ENCODE results near the gene SBK2. TPM values are rescaled to one million over a fixed set of nuclear protein-coding genes. Genes with fewer than 3 reads are reported as not detected.

Gene SBK2
- total RNA-seq, 2 experiments from 2014 or later: not detected

DNA sequence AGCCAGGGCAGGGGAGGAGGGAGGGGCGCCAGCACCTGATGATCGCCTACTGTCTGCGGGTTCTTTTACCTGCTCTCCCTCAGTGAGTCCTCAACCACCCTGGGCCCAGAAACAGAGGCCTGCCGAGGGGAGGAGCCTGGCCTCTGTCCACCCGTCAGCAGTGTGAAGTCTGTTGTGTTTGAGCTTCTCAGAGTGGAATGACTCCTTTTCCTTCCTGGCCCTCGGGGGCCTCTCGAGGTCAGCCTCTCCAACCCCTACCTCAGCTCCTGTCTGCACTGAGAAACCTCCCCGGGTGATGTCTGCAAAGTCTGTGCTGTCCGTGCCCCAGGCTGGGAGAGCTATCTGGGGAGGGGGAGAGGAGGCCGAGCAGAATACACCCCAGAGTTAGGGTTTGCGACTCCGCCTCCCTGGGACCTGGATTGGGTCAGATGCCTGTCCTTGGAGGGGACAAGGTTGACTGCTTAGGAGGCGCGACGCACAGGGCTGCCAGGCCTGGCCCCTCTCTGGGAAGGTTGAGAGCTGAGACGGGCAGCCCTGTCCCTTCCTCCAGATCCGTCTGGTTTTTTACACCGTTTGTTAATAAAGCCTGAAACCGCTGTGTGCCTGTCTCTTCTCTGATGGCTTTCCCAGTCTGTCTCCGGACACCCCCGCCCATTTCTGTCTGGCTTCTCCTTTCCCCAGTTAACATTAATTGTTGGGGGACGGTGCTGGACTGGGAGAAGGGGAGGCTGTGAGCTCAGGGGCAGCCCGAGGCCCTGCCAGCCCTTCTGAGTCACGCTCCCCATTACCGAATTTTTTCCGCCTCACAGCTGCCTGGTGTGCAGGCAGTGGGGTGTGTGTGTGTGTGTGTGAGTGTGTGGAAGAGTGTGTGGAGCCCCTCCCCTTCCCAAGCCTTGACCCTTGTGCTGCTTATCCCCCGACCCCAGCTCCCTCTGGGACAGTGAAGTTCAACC lies 49.7 kb downstream of the SBK2 start:
- Histone ChIP-seq H3K9me3 (ENCODE audit: low read length) (no peaks in the 10 kb centered on the region), H3K4me1 (ENCODE audit: insufficient read depth, low read length, poor library complexity, severe bottlenecking) (peaks cover 33% of the 10 kb centered on the region), H4K20me1 (ENCODE audit: insufficient read depth, low read length) (no peaks in the 10 kb centered on the region), H3K79me2 (ENCODE audit: insufficient read depth, low read depth, low read length) (no peaks in the 10 kb centered on the region), H3K9me2 (ENCODE audit: insufficient read depth, low read length) (no peaks in the 10 kb centered on the region), H3K4me3 (ENCODE audit: low read depth, low read length, poor library complexity, severe bottlenecking) (no peak overlapping the region), H3K27ac (ENCODE audit: low read depth, low read length, poor library complexity, severe bottlenecking) (no peak overlapping the region), H3K4me2 (ENCODE audit: low read length) (peak overlapping the region; percentile 29), H3K36me3 (ENCODE audit: insufficient read depth, low read length) (no peaks in the 10 kb centered on the region; the same call in 1 of the 2 replicates), H2AFZ (ENCODE audit: low read length) (no peak overlapping the region)
- TF ChIP-seq, protein P1, sequence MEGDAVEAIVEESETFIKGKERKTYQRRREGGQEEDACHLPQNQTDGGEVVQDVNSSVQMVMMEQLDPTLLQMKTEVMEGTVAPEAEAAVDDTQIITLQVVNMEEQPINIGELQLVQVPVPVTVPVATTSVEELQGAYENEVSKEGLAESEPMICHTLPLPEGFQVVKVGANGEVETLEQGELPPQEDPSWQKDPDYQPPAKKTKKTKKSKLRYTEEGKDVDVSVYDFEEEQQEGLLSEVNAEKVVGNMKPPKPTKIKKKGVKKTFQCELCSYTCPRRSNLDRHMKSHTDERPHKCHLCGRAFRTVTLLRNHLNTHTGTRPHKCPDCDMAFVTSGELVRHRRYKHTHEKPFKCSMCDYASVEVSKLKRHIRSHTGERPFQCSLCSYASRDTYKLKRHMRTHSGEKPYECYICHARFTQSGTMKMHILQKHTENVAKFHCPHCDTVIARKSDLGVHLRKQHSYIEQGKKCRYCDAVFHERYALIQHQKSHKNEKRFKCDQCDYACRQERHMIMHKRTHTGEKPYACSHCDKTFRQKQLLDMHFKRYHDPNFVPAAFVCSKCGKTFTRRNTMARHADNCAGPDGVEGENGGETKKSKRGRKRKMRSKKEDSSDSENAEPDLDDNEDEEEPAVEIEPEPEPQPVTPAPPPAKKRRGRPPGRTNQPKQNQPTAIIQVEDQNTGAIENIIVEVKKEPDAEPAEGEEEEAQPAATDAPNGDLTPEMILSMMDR (conservative IDR thresholded peaks at IDR 0.05; ENCODE audit: low read length): no peak
- no peak for TF ChIP-seq EZH2phosphoT487 (IDR thresholded peaks at IDR 0.05; ENCODE audit: borderline replicate concordance, low read depth, low read length)
- BruUV-seq (replicated peaks): no TSS peak
- CTCF ChIA-PET (ENCODE audit: unreplicated experiment): no interaction called here
- POLR2A ChIA-PET: no interaction called here
- no peak for DNase-seq (ENCODE audit: low spot score)
- intact Hi-C loops (cut with micrococcal nuclease; ENCODE audit: unreplicated experiment): no loop called here

DNA sequence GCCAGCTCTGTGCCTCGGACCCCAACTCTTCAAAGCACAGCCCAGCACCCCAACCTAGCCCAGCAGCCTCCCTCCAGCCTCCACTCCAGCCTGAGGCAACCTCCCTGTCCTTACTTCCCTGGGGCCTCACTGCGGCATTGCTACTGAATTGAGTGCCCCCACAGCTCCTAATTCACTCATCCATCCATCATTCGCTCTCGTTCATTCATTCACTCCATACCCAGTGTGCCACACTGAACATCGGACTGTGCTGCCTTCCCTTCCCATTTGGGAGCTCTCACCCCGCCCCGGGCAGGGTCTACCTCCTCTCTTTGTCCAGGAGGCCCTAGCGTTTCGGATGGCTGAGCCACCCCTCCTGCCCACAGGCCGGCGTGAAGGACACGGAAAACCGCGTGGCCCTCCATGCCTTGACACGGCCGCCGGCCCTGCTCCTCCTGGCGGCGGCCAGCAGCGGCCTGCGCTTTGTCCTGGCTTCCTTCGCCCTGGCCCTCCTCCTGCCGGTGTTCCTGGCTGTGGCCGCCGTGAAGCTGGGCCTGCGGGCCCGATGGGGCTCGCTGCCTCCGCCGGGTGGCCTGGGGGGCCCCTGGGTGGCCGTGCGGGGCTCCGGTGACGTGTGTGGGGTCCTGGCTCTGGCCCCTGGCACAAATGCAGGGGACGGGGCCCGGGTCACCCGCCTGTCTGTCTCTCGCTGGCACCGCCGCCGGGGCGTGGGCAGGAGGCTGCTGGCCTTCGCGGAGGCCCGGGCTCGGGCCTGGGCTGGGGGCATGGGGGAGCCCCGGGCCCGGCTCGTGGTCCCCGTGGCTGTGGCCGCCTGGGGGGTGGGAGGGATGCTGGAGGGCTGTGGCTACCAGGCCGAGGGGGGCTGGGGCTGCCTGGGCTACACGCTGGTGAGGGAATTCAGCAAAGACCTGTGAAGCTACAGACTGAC lies 50.6 kb downstream of the SBK2 start:
- peak overlapping the region; percentile 50 for H3K27ac ChIP-seq (ENCODE audit: low read depth, low read length, poor library complexity, severe bottlenecking)
- H3K79me2 ChIP-seq (ENCODE audit: insufficient read depth, low read depth, low read length): no peaks in the 10 kb centered on the region
- H3K9me2 ChIP-seq (ENCODE audit: insufficient read depth, low read length): no peaks in the 10 kb centered on the region
- H3K9me3 ChIP-seq (ENCODE audit: low read length): no peaks in the 10 kb centered on the region
- no peak for DNase-seq (ENCODE audit: low spot score)
- POLR2A ChIA-PET: no interaction called here
- H3K4me3 ChIP-seq (ENCODE audit: low read depth, low read length, poor library complexity, severe bottlenecking): peak overlapping the region; percentile 76
- no peaks in the 10 kb centered on the region for H4K20me1 ChIP-seq (ENCODE audit: insufficient read depth, low read length)
- H3K4me2 ChIP-seq (ENCODE audit: low read length): peak overlapping the region; percentile 78
- intact Hi-C loops (cut with micrococcal nuclease; ENCODE audit: unreplicated experiment): no loop called here
- BruUV-seq (replicated peaks): no TSS peak
- CTCF ChIA-PET (ENCODE audit: unreplicated experiment): no interaction called here
- H3K36me3 ChIP-seq (ENCODE audit: insufficient read depth, low read length): no peaks in the 10 kb centered on the region; the same call in 1 of the 2 replicates
- TF ChIP-seq EZH2phosphoT487 (IDR thresholded peaks at IDR 0.05; ENCODE audit: borderline replicate concordance, low read depth, low read length): no peak
- TF ChIP-seq, protein P1 (conservative IDR thresholded peaks at IDR 0.05; ENCODE audit: low read length): no peak
- H2AFZ ChIP-seq (ENCODE audit: low read length): no peak overlapping the region
- H3K4me1 ChIP-seq (ENCODE audit: insufficient read depth, low read length, poor library complexity, severe bottlenecking): peaks cover 33% of the 10 kb centered on the region

Data from OCI-LY7 (cell line).